Activated CD8-positive, alpha-beta memory T cell treated with anti-CD3 and anti-CD28 coated beads for 4 hours (primary cell): ENCODE measurements around the gene CPHXL.

ENCODE experiments used
- DNase-seq, 2 donors: peaks; one replicate each; pipeline ENCODE4 v3.0.0-alpha.2; 2020; ENCODE audit warnings: low read depth in 2 of 2

The CPHXL gene

DNA sequence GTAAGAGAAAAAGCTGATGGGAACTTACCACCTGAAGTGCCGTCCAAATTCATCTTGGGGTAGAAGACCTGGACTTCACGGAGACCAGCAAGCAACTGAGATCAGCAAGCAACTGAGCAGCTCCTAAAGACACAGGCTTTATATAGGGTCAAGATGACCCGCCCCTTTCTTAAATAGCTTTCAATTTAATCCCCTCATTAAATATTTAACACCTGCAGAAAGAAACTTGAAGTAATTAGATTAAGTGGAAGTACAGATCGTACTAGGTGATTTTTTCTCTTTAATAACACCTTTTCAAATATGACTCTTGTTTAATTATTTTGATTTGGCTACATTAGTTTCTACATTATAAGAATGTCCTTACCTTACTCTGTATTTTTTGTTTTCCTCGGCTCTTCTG, at the start of gene CPHXL:
Gene CPHXL (minus strand): TSS at position 101 of the 400 bp plus-strand sequence. CDS start 48 bp downstream, at position 53.
- DNase-seq, result no peak

DNA sequence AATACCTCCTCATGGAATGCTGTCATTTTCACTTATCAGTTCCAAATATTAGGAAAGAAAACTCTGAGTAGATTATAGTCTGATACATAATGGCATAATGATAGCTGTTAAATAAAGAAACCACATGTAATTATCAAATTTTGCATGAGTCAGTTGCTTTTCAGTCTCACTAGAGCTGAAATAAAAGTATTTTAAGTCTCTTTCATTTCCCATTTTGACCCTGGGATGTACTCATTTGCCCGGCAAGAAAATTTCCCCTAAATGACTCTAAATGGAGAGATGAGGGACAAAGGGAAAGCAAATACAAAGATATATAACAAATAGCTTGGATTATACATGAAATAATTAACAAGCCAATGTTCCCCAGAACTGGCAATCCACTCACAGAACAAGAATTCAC, 47.9 kb upstream of the CPHXL start:
- DNase-seq, result no peak

DNA sequence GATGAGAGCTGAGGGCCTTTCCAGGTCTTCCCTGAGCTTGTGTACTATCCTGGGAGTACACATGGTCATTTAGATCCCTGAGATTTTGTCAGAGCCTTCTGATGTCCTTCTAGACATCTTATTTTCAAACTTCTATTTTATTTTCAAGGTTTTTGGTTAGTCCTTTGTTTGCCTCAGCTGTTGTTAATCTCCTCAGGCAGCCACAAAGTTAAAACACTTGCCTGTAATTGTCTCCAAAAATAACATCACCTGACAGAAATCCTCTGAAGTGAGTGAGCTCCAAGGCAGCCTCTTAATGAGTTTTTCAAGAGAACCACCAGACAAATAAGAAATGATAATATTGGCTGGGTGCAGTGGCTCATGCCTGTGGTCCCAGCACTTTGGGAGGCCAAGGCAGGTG, 43.8 kb upstream of the CPHXL start:
- DNase-seq, result no peak

DNA sequence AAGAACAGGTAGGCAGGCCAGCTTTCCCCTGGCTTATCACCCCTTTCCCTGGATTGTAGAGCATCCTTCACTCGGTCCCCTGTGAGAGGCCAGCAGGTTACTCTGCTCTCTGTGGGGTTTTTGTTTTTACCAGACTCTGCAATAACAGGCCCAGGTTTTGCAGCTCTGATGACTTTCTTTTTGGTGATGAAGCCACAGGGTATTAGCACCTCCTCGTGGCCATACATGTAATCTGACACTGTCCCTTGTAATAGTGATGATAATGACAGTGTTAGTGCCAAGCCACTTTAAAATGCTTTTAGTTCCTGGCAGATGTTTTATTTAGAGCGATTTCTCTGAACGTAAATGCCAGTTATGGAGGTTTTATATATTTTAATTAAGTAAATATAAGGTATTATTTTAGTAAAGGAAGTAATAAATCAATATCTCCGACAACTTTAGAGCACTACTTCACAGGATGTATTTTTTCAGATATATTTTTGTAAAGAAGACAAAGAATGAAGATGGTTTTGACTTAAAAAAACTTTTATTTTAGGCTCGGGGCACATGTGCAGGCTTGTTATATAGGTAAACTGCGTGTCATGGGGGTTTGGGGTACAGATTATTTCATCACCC, 38.0 kb upstream of the CPHXL start:
- DNase-seq, result peak; percentile 9 to 10

DNA sequence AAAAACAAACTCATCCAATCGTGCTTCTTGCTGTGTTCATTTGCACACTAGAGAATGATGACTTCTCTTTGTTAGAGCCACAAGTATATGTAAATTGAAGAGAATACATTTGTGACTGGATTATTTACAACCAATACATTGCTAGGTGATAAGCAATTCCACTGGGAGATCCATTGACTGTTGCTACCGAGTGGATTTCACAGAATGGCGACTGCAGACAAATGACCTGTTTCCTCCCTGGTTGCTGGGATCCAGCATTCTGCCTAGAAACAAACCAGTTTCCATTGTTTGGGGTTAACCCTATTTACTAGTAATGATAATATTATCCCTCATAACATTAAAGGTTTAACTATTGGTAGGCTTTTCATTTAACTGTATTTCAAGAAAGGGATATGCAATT, 36.9 kb upstream of the CPHXL start:
- no peak for DNase-seq

DNA sequence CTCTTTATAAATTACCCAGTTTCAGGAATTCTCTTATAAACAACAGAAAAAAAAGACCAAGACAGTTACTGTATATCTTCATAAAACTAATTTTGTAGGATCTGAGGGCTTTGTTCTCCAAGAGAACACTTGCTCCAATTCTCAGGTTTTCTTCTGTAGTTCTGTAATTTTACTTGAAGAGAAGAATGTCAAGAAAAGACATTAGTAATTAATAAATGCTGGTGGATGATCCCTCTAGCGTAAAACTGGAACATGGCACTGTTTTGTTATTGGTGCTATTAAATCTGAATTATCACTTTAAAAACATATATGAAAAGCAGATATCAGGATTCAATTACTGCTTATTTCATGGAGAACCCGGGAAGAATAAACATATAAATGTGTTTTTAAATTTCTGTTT, 36.5 kb upstream of the CPHXL start:
- no peak for DNase-seq

DNA sequence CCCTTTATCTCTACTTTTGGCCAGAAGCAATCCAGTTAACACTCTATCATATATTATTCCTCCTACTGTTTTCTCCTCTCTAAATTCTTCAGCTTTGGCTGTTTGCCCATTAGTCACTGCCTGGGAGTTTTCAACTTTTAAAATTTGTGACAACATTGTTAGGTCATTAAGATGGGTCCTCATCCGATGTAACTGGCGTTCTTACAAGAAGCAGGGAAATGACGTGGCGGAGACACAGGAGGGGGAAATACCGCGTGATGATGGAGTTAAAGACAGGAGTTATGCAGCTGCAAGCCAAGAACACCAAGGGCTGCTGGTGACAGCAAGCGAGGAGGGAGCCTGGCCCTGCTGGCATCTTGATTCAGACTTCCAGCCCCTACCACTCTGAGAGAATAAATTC, 34.8 kb upstream of the CPHXL start:
- no peak for DNase-seq

DNA sequence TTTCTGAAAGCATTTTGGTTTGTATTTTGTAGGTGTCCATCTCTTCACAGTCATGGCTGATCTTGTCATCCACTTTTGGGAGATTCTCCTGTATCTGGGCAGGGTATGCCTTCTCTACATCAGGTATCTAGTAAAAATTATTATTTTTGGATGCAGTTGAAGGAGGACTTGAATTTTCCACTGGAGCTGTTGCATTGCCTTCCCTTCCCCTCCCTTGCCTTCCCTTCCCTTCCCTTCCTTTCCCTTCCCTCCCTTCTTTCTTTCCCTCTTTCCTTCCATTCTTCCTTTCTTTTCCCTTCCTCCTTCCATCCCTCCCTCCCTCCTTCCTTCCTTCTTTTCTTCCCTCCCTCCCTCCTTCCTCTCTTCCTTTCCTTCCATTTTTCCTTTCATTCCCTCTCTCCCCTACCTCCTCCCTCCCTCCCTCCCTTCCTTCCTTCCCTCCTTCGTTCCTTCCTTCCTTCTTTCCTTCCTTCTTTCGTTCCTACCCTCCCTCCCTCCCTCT, 33.8 kb upstream of the CPHXL start:
- no peak for DNase-seq

DNA sequence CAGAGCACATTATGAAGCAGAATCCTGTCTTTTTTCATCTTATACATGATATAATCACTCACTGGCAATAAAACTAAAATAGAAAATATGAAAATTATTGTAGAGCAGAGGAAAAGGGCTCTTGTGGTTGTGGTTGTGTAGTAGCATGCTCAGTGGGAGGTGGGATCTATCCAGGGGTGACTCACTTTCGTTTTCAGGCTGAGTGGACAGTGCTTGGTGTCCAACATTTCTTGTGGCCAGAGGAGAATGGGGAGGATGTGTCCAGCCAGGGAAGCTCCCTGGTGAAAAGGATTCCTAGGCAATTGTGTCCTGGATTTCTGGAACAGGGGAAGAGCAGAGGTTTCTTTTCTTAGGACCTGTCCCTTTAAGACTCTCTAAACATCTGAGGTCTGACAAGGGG, 31.9 kb upstream of the CPHXL start:
- no peak for DNase-seq

DNA sequence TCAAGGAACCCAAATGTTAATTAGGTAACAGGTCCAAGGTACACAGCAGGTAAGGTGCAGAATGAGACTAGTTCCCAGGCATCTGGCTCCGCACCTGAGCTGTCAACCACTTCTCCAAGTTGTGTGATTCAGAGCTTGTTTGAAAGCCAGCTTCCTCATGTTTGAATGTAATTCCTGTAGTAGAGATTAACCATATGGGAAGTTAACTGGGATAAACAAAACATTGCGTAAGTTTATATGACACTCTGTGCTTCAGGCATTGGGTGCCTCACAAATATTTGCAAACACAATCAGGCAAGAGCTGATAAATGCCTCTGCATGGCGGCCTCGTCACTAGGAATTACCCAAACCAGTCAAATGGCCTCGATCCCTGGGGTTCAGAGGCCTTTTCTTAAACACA, 27.9 kb upstream of the CPHXL start:
- DNase-seq, result no peak

DNA sequence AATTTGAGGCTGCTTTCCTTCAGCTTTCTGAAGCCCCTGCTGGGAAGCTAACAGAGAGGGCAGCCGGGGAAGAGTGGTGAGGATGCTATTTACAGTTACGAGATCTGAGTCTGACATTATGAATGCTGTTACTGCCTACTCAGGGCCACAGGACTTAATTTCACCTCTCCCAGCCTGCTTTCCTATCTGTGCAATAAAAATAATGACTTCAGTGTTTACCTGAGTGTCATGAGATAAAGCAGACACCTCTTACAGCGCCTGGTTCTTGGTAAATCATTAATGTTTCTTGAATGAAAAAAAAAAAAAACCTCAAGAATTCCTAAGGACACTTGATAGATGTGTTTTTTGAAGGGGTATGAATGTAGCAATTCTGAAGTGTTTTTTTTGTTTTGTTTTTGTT, 24.2 kb upstream of the CPHXL start:
- DNase-seq, result no peak

DNA sequence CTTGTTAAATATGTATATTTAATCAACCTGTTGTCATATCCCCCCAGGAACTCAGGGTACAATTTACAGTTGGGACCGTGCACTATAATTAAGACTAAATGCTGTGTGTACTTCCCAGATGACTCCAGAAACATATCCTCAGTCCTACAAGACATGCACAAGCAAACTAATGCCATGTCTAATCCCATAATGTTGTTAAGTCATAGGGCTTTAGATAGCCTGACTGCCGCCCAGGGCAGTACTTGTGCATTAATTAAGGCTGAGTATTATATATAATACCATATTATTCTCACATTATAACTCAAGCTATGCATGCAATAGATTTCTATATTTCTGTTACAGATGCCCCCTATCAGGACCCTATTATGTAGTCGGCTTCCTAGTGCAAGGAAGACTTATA, 20.1 kb upstream of the CPHXL start:
- no peak for DNase-seq

DNA sequence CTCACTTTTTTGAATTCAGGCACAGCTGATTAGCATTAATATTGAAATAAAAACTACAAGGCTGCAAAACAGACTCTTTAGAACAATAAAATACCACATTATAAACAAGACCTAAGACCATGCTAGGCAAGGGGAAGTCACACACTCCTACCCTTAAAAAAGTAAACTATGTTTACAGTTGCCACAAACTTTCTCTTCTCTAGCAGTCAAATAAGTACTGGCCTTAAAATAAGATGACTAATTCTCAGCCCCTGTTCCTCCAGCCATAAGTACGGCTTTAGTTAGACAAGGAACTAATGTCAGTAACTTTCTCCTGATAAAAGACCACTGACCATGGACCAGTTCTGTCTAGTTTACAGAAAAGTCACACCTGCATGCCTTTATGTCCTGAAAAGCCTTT, 19.5 kb upstream of the CPHXL start:
- DNase-seq, result no peak

DNA sequence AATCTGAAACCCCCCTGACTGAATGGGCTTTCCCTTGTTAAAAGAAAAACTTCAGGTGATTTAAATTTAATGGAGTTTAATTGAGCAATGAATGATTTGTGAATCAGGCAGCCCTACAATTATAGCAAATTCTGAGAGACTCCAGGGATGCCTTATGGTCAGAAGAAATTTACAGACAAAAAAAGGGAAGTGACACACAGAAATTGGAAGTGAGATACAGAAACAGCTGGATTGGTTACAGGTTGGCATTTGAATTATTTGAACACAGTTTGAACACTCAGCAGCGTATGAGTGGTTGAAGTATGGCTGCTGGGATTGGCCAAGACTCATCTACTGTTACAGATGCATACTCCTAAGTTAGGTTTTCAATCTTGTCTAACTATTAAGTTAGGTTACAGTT, 19.0 kb upstream of the CPHXL start:
- DNase-seq, result no peak

DNA sequence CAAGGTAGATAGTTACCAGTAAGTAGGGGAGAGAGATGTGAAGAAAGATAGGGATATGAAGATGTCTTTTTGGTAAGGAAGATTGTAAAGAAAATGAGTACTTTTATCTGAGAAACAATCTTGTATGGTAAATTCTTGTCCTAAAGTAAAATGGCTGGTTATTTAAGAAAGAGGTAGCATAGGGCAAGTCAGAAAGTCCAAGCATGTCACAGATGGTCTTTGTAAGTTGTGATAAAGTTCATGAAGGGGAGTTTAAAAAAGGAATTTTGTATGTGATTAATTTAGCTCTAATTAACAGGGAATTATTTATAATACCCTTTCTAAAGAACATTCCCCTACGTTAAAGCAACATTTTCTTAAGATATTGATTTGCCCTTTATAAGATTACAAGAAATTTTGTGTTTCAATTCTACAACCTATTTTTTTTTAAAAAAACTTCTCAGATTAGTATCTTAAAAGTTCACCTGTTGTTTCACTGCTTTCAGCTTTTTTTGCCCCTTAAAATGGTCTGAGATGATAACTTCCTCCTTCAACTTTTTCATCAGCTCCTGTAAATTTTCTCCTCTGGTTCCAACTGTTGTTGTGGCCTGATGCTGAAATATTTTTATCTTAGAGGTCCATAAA, 16.2 kb upstream of the CPHXL start:
- DNase-seq, result no peak

DNA sequence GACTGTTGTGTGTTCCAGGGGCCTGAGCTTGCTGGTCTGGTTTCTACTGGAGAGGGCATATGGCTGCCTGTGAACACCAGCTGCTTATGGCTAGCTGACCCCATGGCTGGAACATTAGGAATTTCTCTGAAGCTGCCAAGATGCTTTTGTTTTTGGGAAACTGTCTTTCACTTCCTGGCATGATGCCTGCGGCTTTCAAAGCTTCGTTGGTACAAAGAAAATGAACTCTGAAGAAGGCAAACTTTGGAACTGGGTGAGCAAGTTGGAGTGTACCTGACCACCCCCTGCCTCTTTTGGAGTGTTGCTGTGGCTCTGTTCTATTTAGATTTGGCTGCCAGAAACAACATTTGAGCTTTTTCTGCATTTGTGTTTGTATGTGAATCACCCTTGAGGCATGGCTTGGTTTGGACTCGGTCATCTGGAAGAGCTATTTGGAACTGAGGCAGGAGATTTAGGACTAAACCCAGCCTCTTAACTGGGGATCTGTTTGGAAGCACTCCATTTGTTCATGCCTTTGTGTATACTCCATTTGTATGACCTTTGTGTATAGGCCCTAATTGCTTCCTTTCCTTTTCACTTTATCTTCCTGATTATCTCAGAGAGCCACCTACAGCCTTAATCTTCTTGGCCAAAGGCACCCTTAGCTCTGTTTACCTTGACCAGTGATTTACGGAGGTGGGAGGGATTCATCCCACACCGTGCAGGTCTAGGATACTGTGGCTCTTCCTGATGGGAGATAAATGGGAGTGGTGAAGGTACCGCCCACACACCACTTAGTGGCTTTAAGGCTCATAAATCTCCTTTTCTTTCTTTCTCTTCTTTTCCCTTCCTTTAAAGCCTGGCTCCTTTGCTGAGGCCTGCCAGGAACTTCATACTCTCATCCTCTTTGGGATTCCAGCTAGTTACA, 7.3 kb upstream of the CPHXL start:
- DNase-seq, result no peak

DNA sequence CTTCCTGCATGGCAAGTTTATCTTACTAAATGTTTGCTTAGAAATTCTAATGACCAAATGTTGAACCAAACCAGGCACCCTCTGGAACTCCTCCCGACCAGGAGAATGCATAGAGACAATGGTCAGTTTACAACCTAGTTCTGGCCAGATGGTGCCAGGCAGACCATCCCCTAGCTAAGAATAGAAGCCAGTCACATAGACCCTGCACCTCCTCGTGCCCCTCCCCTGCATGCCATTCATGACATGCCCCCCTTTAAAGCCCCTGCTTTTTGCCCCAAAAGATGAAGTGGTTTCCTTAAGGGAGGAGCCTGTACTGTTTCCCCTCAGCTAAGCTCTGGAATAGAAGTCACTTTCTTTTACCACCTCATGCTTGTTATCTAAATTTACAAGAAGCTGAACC, 6.6 kb upstream of the CPHXL start:
- no peak for DNase-seq

DNA sequence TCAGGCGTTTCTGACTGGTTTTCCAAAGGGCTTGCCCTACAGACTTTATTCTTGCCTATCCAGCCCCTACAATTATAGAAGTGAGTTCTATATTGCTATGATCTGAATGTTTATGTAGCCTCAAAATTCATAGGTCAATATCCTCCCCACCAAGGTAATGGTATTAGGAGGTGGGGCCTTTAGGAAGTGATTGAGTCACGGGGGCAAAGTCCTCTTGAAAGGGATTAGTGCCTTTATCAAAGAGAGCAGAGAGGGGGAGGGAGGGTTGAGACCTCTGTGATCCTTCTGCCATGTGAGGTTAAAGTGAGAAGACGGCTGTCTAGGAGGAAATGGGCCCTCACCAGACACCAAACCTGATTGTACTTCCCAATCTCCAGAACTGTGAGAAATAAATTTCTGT, 931 bp upstream of the CPHXL start:
- no peak for DNase-seq

DNA sequence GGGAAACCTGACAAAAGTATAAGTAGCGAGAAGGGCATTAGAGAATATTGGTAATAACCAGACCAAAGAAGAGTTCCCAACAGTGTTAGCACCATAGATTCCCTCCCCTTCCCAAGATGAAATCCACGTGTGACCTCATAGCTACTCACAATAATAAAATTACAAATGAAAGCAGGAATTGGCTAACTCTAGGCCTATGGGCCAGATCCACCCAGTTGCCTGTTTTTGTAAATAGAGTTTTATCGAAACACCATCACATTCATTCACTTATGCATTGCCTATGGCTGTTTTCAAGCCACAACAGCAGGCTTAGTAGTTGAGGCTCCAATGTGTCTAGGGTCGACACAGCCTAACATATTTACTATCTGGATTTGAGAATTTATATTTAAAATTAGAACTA, 7.8 kb downstream of the CPHXL start:
- no peak for DNase-seq

DNA sequence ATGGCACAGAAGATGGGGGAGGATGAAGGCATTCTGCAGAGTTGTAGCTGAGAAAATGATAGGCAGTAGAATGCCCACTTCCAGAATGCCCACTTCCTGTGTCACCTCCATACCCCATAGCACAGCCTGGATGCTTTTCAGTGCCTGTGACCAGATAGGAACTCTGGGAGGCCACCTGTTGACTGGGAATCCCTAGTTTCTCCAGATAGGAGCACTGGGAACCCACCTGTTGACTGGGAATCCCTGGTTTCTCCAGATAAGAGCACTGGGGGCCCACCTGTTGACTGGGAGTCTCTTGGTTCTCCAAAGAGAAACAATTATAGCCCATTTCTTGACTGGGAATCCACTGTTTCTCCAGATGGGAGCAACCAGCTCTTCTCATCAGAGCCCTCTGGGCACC, 11.6 kb downstream of the CPHXL start:
- no peak for DNase-seq

DNA sequence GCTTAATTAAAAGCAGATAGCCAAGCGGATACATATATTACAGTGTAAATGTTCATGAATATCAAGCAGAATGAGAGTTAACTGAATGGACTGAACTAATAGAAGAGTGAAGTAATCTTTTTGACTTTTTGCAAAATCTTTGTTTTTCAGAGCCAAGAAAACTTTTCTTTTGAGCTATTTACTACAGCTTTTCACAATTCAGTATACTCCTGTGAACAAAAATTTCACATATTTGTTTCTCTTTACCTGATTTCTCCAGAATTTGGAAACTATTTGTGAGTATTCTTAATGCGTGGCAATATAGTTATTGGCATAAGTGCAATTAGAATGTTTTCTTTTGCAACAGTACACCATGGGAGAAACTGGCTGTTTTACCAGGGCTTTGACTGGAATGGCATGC, 15.9 kb downstream of the CPHXL start:
- DNase-seq, result no peak

DNA sequence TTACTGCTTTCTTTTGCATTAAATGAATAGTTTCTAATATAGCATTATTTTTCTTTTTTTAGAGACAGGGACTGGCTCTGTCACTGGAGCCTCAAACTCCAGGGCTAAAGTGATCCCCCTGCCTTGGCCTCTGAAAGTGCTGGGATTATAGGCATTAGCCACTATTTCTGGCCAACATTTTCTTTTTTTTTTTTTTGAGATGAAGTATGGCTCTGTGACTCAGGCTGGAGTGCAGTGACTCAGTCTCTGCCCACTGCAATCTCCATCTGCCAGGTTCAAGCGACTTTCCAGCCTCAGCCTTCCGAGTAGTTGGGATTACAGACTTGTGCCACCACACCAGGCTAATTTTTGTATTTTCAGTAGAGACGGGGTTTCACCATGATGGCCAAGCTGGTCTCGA, 23.0 kb downstream of the CPHXL start:
- DNase-seq, result no peak

DNA sequence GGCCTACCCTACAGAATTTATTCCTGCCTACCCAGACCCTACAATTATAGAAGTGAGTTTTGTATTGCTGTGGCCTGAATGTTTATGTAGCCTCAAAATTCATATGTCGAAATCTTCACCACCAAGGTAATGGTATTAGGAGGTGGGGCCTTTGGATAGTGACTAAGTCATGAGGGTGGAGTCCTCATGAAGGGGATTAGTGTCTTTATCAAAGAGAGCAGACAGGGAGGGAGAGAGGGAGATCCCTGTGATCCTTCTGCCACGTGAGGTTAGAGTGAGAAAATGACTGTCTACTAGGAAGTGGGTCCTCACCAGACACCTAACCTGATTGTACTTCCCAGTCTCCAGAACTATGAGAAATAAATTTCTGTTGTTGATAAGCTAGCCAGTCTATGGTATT, 24.0 kb downstream of the CPHXL start:
- no peak for DNase-seq
